Mesenchymal stem cell (in vitro differentiated cells and primary cell): Measurements from ENCODE around the gene LAMC2.

Source experiments
- DNase-seq: peaks from one replicate; pipeline ENCODE4 v3.0.0-alpha.2; 2013
- H2AFZ ChIP-seq: one replicate; pipeline ENCODE4 v1.6.1; 2013; ENCODE audit warnings: low read depth, mild to moderate bottlenecking, control low read depth, inconsistent platforms, low read length, moderate library complexity
- H2AK5ac ChIP-seq: 2 replicates; pipeline ENCODE4 v1.6.1; 2013; ENCODE audit warnings: low read length, moderate library complexity, mild to moderate bottlenecking, inconsistent platforms; ENCODE audit not compliant: severe bottlenecking
- H2BK120ac ChIP-seq: one replicate; pipeline ENCODE4 v1.6.1; 2013; ENCODE audit warnings: low read depth, mild to moderate bottlenecking, inconsistent platforms, low read length, moderate library complexity
- H2BK12ac ChIP-seq, 2 experiments: one replicate each; pipeline ENCODE4 v1.6.1; 2013; ENCODE audit warnings: inconsistent platforms in 2 of 2, low read length in 2 of 2, mild to moderate bottlenecking in 2 of 2, moderate library complexity in 2 of 2, control low read depth in 1 of 2
- H2BK15ac ChIP-seq: one replicate; pipeline ENCODE4 v1.6.1; 2013; ENCODE audit warnings: mild to moderate bottlenecking, low read depth, inconsistent platforms; ENCODE audit not compliant: poor library complexity, severe bottlenecking
- H2BK5ac ChIP-seq: 2 replicates; pipeline ENCODE4 v1.6.1; 2013; ENCODE audit warnings: low read depth, mild to moderate bottlenecking, low read length, control low read depth, inconsistent platforms; ENCODE audit not compliant: poor library complexity, severe bottlenecking
- H3K14ac ChIP-seq, 2 experiments: one replicate each; pipeline ENCODE4 v1.6.1; 2013; ENCODE audit warnings: inconsistent platforms in 2 of 2, low read length in 2 of 2, control low read depth in 1 of 2, mild to moderate bottlenecking in 1 of 2, moderate library complexity in 1 of 2
- H3K18ac ChIP-seq, 2 experiments: one replicate each; pipeline ENCODE4 v1.6.1; 2013; ENCODE audit warnings: inconsistent platforms in 2 of 2, low read length in 2 of 2, control low read depth in 1 of 2, low read depth in 1 of 2, mild to moderate bottlenecking in 1 of 2
- H3K23ac ChIP-seq, 2 experiments: one replicate each; pipeline ENCODE4 v1.6.1; 2013; ENCODE audit warnings: inconsistent platforms in 2 of 2, low read length in 2 of 2, mild to moderate bottlenecking in 2 of 2, moderate library complexity in 2 of 2, control low read depth in 1 of 2
- H3K27ac ChIP-seq: 2 replicates; pipeline ENCODE4 v1.5.1; 2013; ENCODE audit warnings: mild to moderate bottlenecking, moderate library complexity, low read length, control low read depth, inconsistent platforms; ENCODE audit not compliant: poor library complexity, severe bottlenecking
- H3K27me3 ChIP-seq, 2 experiments: 2 replicates each; pipeline versions ENCODE4 v1.6.1 to v1.7.0; 2013; ENCODE audit warnings: low read length in 2 of 2, mild to moderate bottlenecking in 2 of 2, moderate library complexity in 2 of 2, control low read depth in 1 of 2, inconsistent platforms in 1 of 2; ENCODE audit not compliant: control insufficient read depth in 1 of 2, insufficient read depth in 1 of 2
- H3K36me3 ChIP-seq, 2 experiments: 2 replicates each; pipeline versions ENCODE4 v1.6.1 to v1.7.0; 2013; ENCODE audit warnings: low read length in 2 of 2, control low read depth in 1 of 2, inconsistent platforms in 1 of 2, low read depth in 1 of 2, mild to moderate bottlenecking in 1 of 2; ENCODE audit not compliant: insufficient read depth in 2 of 2, control insufficient read depth in 1 of 2
- H3K4ac ChIP-seq, 2 experiments: one replicate each; pipeline ENCODE4 v1.6.1; 2013; ENCODE audit warnings: inconsistent platforms in 2 of 2, low read length in 2 of 2, mild to moderate bottlenecking in 2 of 2, moderate library complexity in 2 of 2, control low read depth in 1 of 2, low read depth in 1 of 2
- H3K4me1 ChIP-seq: 2 replicates; pipeline ENCODE4 v1.6.1; 2013; ENCODE audit warnings: low read depth, low read length, control low read depth; ENCODE audit not compliant: control insufficient read depth, insufficient read depth
- H3K4me2 ChIP-seq: 2 replicates; pipeline ENCODE4 v1.6.1; 2013; ENCODE audit warnings: low read length, mild to moderate bottlenecking, inconsistent platforms; ENCODE audit not compliant: poor library complexity, severe bottlenecking
- H3K4me3 ChIP-seq, 2 experiments: 2 replicates each; pipeline versions ENCODE4 v1.5.1 to v1.7.0; 2013; ENCODE audit warnings: low read length in 2 of 2, mild to moderate bottlenecking in 2 of 2, control low read depth in 1 of 2, low read depth in 1 of 2; ENCODE audit not compliant: insufficient read depth in 1 of 2
- H3K79me1 ChIP-seq: replicated peaks from 2 replicates; pipeline ENCODE4 v1.6.1; 2013; ENCODE audit warnings: mild to moderate bottlenecking, control low read depth, low read length, inconsistent platforms; ENCODE audit not compliant: poor library complexity, severe bottlenecking
- H3K9ac ChIP-seq: 2 replicates; pipeline ENCODE4 v1.7.0; 2013; ENCODE audit warnings: mild to moderate bottlenecking, low read length, moderate library complexity
- H3K9me3 ChIP-seq: 2 replicates; pipeline ENCODE4 v1.7.0; 2013; ENCODE audit warnings: mild to moderate bottlenecking, low read length; ENCODE audit not compliant: control insufficient read depth
- H4K8ac ChIP-seq: one replicate; pipeline ENCODE4 v1.6.1; 2013; ENCODE audit warnings: inconsistent platforms, mild to moderate bottlenecking, low read length, moderate library complexity
- H4K91ac ChIP-seq: one replicate; pipeline ENCODE4 v1.6.1; 2013; ENCODE audit warnings: mild to moderate bottlenecking, low read length, inconsistent platforms
- WGBS: methylation state at CpG from one replicate; pipeline ENCODE4 v1.1.7; 2013; ENCODE audit warnings: mixed read lengths; 5-methylcytosine and 5-hydroxymethylcytosine counted together

Gene LAMC2

GRCh38 chr1:183203094-183203493 lies 17.0 kb downstream of the LAMC2 start:
- Histone ChIP-seq H3K4me1 (peaks cover 3% of the 10 kb centered on the region), H3K9me3 (no peaks in the 10 kb centered on the region)

GRCh38 chr1:183205196-183205781 lies 19.2 kb downstream of the LAMC2 start:
- Histone ChIP-seq H3K9ac (peak overlapping the region; percentile 71), H3K9me3 (no peaks in the 10 kb centered on the region), H3K4me3 (no peak overlapping the region), H3K79me1 (no peaks in the 10 kb centered on the region), H3K4me2 (no peak overlapping the region), H3K18ac (no peak overlapping the region), H4K8ac (no peak overlapping the region), H3K4me1 (no peaks in the 10 kb centered on the region), H3K14ac (no peak overlapping the region), H3K23ac (no peak overlapping the region), H2BK5ac (no peak overlapping the region), H2BK12ac (no peak overlapping the region), H4K91ac (no peak overlapping the region), H2AFZ (no peak overlapping the region), H2AK5ac (no peak overlapping the region), H2BK15ac (no peak overlapping the region), H3K4ac (no peak overlapping the region), H3K36me3 (no peaks in the 10 kb centered on the region), H3K27me3 (no peaks in the 10 kb centered on the region), H2BK120ac (no peak overlapping the region), H3K27ac (no peak overlapping the region)
- WGBS, result 91% methylated on average over 3 of the region's 3 CpGs
- no peak for DNase-seq

More at GRCh38 chr1:183203094-183203493, 17.0 kb downstream of the LAMC2 start:
- DNase-seq, result no peak
- Histone ChIP-seq H3K23ac (no peak overlapping the region), H3K27me3 (no peaks in the 10 kb centered on the region), H3K36me3 (no peaks in the 10 kb centered on the region), H3K4me2 (no peak overlapping the region), H3K4ac (no peak overlapping the region), H4K91ac (no peak overlapping the region), H2BK5ac (no peak overlapping the region), H2BK12ac (no peak overlapping the region), H3K4me3 (no peak overlapping the region), H3K79me1 (no peaks in the 10 kb centered on the region), H3K18ac (no peak overlapping the region), H2BK15ac (no peak overlapping the region), H2AK5ac (no peak overlapping the region), H3K14ac (no peak overlapping the region), H2AFZ (no peak overlapping the region), H3K27ac (no peak overlapping the region), H2BK120ac (no peak overlapping the region), H3K9ac (no peak overlapping the region), H4K8ac (no peak overlapping the region)
- WGBS, result 100% methylated on average over 1 of the region's 3 CpGs

- no peak overlapping the region for H3K18ac ChIP-seq
- H3K79me1 ChIP-seq, result no peaks in the 10 kb centered on the region
- no peak overlapping the region for H2AFZ ChIP-seq
- no peak overlapping the region for H3K9ac ChIP-seq
- no peak overlapping the region for H3K4me2 ChIP-seq
- no peaks in the 10 kb centered on the region for H3K36me3 ChIP-seq
- WGBS, result 94% methylated on average over 6 of the region's 6 CpGs
- H3K27me3 ChIP-seq, result no peaks in the 10 kb centered on the region
- H2BK15ac ChIP-seq, result no peak overlapping the region
- no peak overlapping the region for H2BK5ac ChIP-seq
- no peak overlapping the region for H2BK120ac ChIP-seq
- no peak overlapping the region for H3K27ac ChIP-seq
- H3K4ac ChIP-seq, result no peak overlapping the region
- peak overlapping the region; percentile 20 for H4K91ac ChIP-seq
- no peak overlapping the region for H3K14ac ChIP-seq
- no peak overlapping the region for H4K8ac ChIP-seq
- H3K9me3 ChIP-seq, result no peaks in the 10 kb centered on the region
- H3K4me3 ChIP-seq, result no peak overlapping the region
- H3K4me1 ChIP-seq, result no peaks in the 10 kb centered on the region
- H3K23ac ChIP-seq, result no peak overlapping the region
- H2BK12ac ChIP-seq, result no peak overlapping the region
- no peak overlapping the region for H2AK5ac ChIP-seq
- DNase-seq, result no peak
These were observed 20.6 kb downstream of the LAMC2 start for GRCh38 chr1:183206538-183207122.

GRCh38 chr1:183209533-183210158 lies 23.6 kb downstream of the LAMC2 start:
- Histone ChIP-seq H3K4me3 (no peak overlapping the region), H3K79me1 (no peaks in the 10 kb centered on the region), H3K4ac (no peak overlapping the region), H2BK5ac (no peak overlapping the region), H3K9me3 (no peaks in the 10 kb centered on the region), H2AFZ (no peak overlapping the region), H2AK5ac (no peak overlapping the region), H3K27ac (no peak overlapping the region), H4K8ac (no peak overlapping the region), H3K14ac (no peak overlapping the region), H2BK120ac (no peak overlapping the region), H3K27me3 (no peaks in the 10 kb centered on the region), H3K4me2 (no peak overlapping the region), H3K4me1 (no peaks in the 10 kb centered on the region), H3K23ac (no peak overlapping the region), H3K9ac (peak overlapping the region; percentile 37), H2BK15ac (no peak overlapping the region), H3K36me3 (no peaks in the 10 kb centered on the region), H2BK12ac (no peak overlapping the region), H4K91ac (no peak overlapping the region), H3K18ac (no peak overlapping the region)
- DNase-seq, result peak; percentile 87
